ENCODE results near the gene SCGN.

SCGN gene

GRCh38 chr6:25691894-25692293 lies 39.9 kb downstream of the SCGN start:
- DNase-seq: no peak

GRCh38 chr6:25692472-25692871 lies 40.5 kb downstream of the SCGN start:
- no peak for DNase-seq

DNA sequence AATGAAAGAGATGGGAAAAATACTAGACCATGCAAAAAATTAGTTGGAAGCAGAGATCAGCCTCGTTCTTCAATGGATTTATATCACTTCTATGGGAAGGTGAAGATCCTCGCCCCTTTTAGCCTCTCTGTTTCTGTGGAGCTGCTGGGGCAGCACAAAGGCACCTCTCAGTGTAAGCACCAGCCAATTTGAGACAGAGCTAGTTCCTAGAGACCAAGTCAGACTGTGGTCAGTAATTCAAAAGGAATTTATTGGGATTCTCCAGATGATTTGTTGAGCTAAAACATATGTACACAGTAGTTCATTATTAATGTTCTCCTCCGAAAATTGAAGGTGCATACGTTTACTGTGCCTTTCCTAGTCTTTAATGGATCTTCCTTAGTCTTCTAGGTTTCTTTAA lies 42.4 kb downstream of the SCGN start:
- DNase-seq: no peak

DNA sequence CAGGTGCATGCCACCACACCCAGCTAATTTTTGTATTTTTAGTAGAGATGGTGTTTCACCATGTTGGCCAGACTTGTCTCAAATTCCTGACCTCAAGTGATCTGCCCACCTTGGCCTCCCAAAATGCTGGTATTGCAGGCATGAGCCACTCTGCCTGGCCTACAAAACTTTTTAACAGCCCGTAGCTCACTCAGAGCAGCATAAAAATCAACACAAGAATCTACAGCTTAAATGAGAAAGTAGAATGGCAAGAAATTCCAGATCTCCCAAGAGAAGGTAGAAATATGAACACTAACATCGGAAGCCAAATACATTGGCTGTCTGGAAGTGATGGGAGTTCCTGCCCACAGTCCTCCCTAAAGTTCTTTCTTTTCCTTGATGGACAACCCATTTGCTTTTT lies 43.7 kb downstream of the SCGN start:
- DNase-seq: no peak

DNA sequence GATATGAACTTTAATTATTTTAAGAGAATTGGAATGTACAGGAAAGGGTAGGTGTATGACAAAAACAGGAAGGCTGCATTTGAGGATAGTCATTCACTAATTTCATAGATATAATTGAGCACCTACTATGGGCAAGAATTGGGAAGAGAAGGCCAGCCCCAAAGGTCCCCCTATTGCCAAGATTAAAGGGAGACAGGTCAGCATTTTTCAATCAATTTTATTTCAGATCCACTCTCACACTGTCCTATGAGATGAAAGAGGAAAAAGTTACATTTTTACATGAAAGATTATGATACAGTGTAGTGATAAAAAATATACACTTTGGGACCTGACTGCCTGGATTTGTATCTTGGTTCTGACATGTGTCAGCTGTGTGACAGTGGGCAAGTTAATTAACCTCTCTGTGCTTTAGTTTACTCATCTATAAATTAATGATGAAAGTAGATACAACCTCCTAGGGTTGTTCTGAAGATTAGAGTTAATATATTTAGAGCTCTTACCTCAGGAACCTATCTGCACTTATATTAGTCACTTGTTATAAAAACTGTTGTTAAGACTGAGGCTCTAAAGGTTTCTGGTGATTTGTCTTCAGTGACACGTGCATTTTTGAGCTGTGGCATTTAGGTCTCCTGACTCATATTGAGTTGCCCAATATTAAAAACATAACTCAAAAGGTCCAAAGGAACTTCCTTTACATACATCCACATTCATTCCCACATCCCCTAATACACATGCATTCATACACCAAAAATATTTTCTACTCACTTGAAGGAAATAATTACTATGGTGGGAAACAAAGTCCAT lies 45.7 kb downstream of the SCGN start:
- no peak for DNase-seq

GRCh38 chr6:25698631-25699030 lies 46.6 kb downstream of the SCGN start:
- DNase-seq: no peak

DNA sequence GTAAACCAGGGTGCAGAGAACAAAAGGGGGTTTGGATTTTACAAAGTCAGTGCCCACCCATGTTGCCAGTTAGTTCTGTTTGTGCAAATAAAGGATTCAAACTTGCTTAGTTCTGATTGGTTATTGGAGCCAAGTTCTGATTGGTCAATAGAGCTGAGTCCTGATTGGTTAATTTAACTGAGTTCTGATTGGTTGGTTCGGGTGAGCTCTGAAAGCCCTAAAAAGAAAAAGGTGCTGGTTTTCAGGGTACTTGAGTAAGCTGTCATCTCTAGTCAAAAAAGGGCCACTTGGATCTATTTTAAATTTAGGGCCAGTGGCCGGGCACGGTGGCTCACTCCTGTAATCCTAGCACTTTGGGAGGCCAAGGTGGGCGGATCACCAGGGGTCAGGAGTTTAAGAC lies 47.6 kb downstream of the SCGN start:
- no peak for DNase-seq

DNA sequence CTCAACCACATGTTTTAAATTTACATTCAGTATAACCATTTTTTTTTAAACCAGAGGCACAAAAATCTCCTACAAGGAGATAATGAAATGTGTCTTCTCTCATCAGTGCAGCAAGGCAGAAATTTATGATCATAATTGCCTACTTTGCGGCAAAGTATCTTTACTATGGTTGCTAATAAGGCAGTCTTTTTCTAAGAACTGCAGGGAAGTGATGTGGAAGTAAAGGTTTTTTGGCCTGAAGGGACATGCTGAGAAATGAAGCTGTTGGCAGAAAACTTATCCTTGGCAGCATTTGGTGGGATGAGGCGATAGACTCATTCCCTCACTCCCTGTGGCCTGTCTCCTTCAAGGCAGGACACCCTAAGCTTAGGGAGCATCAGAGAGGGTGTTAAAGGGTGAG lies 48.7 kb downstream of the SCGN start:
- DNase-seq: no peak

DNA sequence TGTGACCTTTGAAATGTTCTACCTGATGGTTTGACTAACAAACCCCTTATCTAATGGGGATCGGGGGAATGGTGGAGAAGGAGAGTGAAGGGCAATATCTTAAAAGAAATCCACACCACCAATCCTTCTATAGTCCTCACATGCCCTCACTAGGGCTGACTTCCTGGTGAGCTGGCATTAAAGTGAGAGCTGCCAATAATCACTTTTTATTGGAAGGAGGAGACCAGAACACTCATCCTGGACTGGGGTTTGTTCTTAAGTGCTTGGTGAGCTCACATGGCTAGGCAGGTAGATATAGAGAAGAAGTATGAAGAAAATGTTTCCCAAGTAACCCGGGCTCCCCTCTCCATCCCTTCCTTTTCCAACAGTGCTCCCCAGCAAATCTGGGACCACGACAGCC lies 49.8 kb downstream of the SCGN start:
- DNase-seq: no peak

GRCh38 chr6:25703005-25703404 lies 51.0 kb downstream of the SCGN start:
- no peak for DNase-seq

- DNase-seq: no peak
Observed at GRCh38 chr6:25704001-25704400, 52.0 kb downstream of the SCGN start.

DNA sequence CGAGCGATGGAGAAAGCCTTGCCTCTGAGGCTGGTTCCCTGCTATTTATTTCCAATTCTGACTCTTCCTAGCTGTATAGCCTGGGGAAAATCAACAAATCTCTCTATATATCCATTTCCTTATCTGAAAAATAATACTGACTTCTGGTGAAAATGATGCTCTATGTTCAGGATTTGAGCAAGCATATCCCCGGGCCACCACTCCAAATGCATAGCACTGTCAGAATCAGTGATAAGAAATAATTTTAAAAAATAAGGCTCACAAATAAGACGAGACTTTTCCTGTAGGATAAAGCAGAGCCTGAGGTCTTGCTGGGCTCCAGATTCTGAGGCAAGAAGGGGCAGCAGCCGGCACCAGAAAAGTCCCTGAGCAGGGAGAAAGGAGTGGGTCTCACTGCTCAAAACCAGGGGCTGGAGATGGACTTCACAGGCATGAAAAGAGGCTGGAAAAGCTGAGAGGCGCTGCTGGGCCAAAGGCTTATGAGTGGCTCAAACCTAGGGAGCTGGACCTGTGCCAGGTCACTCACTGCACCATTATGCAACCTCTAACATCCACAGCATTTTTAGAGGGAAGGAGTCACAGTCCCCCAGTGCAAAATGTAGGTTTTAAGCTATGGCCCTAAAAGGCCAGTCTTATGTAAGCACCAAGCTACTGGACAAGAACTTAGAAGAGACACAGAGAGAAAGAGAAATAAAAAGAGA lies 54.4 kb downstream of the SCGN start:
- no peak for DNase-seq

- no peak for DNase-seq
Observed at GRCh38 chr6:25709761-25710160, 57.7 kb downstream of the SCGN start.

DNA sequence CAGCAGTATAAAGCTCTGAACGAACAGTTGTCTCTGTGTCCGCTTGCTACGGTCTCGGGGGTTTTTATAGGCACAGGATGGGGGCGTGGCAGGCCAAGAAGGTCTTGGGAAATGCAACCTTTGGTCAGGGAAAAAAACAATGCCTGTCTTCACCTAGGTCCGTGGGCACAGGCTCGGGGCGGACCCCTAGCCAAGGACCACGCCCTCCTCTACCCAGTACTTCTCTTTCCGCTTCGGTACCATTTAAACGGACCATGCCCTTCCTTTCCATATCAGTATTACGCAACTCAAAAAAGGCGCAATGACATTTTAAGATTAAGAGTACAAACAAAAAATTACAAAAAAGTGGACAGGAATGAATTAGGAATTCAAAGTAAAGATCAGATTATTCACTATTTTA lies 58.3 kb downstream of the SCGN start:
- no peak for DNase-seq

DNA sequence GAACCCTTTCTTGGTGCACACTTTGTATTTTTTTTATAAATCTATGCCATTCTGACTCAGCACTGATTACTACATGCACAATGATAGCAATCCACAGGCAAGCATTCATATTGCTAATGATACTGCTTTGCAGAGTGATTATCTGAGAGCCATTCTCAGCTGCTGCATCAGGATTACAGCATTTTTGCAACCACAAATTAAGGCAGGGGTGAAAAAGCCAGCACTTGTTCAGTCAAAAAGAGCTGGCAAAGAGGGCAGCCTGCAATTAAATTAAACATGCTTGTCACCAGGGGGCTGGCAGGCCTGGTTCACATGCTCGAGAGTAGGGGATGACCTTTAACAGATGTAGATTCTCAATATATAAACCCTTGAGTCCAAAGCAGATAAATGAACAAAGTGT lies 61.8 kb downstream of the SCGN start:
- DNase-seq: no peak

GRCh38 chr6:25714765-25715164 lies 62.8 kb downstream of the SCGN start:
- DNase-seq: no peak

- DNase-seq: no peak
Observed at GRCh38 chr6:25715794-25716193, 63.8 kb downstream of the SCGN start.

GRCh38 chr6:25717866-25718740 lies 66.1 kb downstream of the SCGN start:
- no peak for DNase-seq

GRCh38 chr6:25726122-25726911 lies 74.3 kb downstream of the SCGN start:
- DNase-seq: no peak

DNA sequence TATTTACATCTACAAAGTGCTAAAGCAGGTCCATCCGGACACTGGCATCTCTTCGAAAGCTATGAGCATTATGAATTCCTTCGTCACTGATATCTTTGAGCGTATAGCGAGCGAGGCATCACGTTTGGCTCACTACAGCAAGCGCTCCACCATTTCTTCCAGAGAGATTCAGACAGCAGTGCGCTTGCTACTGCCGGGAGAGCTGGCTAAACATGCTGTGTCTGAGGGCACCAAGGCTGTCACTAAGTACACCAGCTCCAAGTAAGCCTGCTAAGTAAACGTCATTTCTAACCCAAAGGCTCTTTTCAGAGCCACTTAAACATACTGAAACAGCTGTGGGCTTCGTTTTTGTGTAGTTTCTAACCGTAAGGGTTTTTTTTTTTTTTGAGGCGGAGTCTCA lies 75.0 kb downstream of the SCGN start:
- DNase-seq: no peak

DNA sequence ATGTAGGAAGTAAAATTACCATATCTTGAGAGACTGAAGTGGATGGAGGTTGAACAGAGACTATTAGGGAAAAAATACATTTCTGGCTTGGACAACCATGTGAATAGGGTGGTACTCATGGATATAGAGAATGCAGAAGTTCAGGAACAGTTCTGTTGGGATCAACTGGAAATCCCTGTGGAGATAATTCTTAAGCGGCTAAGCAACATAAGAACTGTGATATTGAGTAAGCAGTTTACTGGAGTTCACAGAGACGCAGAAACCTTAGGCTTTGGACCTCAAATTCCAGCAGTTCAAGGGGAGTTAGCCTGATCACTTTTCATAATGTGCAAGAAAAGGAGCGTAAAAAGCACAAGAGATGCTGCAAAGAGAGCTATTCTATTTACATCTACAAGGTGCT lies 78.9 kb downstream of the SCGN start:
- DNase-seq: no peak

- no peak for DNase-seq
Observed at GRCh38 chr6:25731721-25732120, 79.7 kb downstream of the SCGN start.
